Osteoblast (primary cell): Measurements from ENCODE around the gene WSCD2. TPM values are rescaled to one million over a fixed set of nuclear protein-coding genes. Genes with fewer than 3 reads are reported as not detected.

Experiments used
- DNase-seq: peaks from one replicate; pipeline ENCODE4 v3.0.0; 2011; ENCODE audit warnings: low spot score, mixed read lengths; ENCODE audit not compliant: insufficient read length; ENCODE audit errors: missing footprints
- H2AFZ ChIP-seq: 2 replicates; pipeline ENCODE4 v1.6.0; 2011; ENCODE audit warnings: mild to moderate bottlenecking, low read length
- H3K27ac ChIP-seq: 2 replicates; pipeline ENCODE4 v1.5.1; 2011; ENCODE audit warnings: mild to moderate bottlenecking, low read depth, low read length, moderate library complexity
- H3K27me3 ChIP-seq: 2 replicates; pipeline ENCODE4 v1.6.0; 2012; ENCODE audit warnings: mild to moderate bottlenecking, control low read depth, inconsistent platforms, low read length, moderate library complexity; ENCODE audit not compliant: insufficient read depth
- H3K36me3 ChIP-seq: 2 replicates; pipeline ENCODE4 v1.5.1; 2011; ENCODE audit warnings: mild to moderate bottlenecking, low read length, control low read depth, moderate library complexity; ENCODE audit not compliant: insufficient read depth
- H3K4me1 ChIP-seq: 2 replicates; pipeline ENCODE4 v1.5.1; 2011; ENCODE audit warnings: mild to moderate bottlenecking, low read length, control low read depth, moderate library complexity; ENCODE audit not compliant: insufficient read depth
- H3K4me2 ChIP-seq: 2 replicates; pipeline ENCODE4 v1.6.0; 2011; ENCODE audit warnings: mild to moderate bottlenecking, low read length; ENCODE audit not compliant: insufficient read depth
- H3K4me3 ChIP-seq: fragments of 200-600 bp; sonication (generic); 3 replicates; pipeline ENCODE4 v1.5.1; 2012; ENCODE audit warnings: mild to moderate bottlenecking, low read length, inconsistent platforms; ENCODE audit not compliant: insufficient read depth
- H3K79me2 ChIP-seq: 2 replicates; pipeline ENCODE4 v1.6.0; 2012; ENCODE audit warnings: mild to moderate bottlenecking, low read length, control low read depth, inconsistent platforms; ENCODE audit not compliant: insufficient read depth
- H3K9me3 ChIP-seq: 2 replicates; pipeline ENCODE4 v1.5.1; 2011; ENCODE audit warnings: low read depth, low read length, control low read depth
- H4K20me1 ChIP-seq: 2 replicates; pipeline ENCODE4 v1.6.0; 2012; ENCODE audit warnings: mild to moderate bottlenecking, low read length, control low read depth; ENCODE audit not compliant: insufficient read depth
- CTCF ChIP-seq: IDR thresholded peaks from 2 replicates; pipeline ENCODE4 v1.5.1; 2011; ENCODE audit warnings: mild to moderate bottlenecking, low read depth, low read length, moderate library complexity; ENCODE audit errors: extremely low read depth
- total RNA-seq: library from RNA; depleted of rRNA; stranded (reverse); fragments of >200 nt; gene quantifications from 2 replicates; pipeline ENCODE4 v1.2.3, GENCODE V29; 2012

WSCD2 gene
- total RNA-seq, 1 donor = 0.36 TPM

- no peak overlapping the region for H3K4me3 ChIP-seq
- H4K20me1 ChIP-seq = no peaks in the 10 kb centered on the region
- H3K27ac ChIP-seq = no peak overlapping the region
- no peaks in the 10 kb centered on the region for H3K9me3 ChIP-seq
- H3K4me1 ChIP-seq = no peaks in the 10 kb centered on the region
- no peak for DNase-seq
- no peak for TF ChIP-seq CTCF
- no peaks in the 10 kb centered on the region for H3K79me2 ChIP-seq
- no peaks in the 10 kb centered on the region for H3K36me3 ChIP-seq
- H2AFZ ChIP-seq = no peak overlapping the region
- no peak overlapping the region for H3K4me2 ChIP-seq
- peaks cover 4% of the 10 kb centered on the region for H3K27me3 ChIP-seq
Measured at GRCh38 chr12:108143144-108143543, 14.1 kb downstream of the WSCD2 start.

- no peak overlapping the region for H3K27ac ChIP-seq
- H3K36me3 ChIP-seq = no peaks in the 10 kb centered on the region
- TF ChIP-seq CTCF = no peak
- H3K79me2 ChIP-seq = no peaks in the 10 kb centered on the region
- no peaks in the 10 kb centered on the region for H3K4me1 ChIP-seq
- H3K9me3 ChIP-seq = no peaks in the 10 kb centered on the region
- H2AFZ ChIP-seq = no peak overlapping the region
- no peak overlapping the region for H3K4me3 ChIP-seq
- no peak overlapping the region for H3K4me2 ChIP-seq
- H4K20me1 ChIP-seq = no peaks in the 10 kb centered on the region
- H3K27me3 ChIP-seq = peaks cover 4% of the 10 kb centered on the region
- DNase-seq = no peak
Measured at GRCh38 chr12:108144080-108144479, 15.0 kb downstream of the WSCD2 start.

DNA sequence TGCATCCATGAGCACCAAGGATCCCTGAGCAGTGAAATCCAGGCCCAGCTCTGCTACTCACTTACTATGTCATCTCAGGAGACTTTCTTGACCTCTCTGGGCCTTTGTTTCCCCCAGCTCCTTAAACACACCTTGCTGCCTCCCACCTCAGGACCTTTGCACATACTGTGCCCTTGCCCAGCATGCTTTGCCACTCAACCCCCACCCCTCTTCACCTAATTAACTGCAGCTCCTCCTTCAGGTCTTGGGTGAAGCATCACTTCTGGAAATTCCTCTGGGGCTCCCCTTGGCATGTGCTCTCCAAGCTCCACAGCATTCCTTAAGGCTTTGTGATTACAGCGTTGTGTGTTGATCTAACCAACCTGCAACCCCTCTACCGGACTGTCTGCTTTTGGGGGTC lies 15.9 kb downstream of the WSCD2 start:
- Histone ChIP-seq H3K4me1 (no peaks in the 10 kb centered on the region), H3K4me3 (no peak overlapping the region), H3K79me2 (no peaks in the 10 kb centered on the region), H4K20me1 (no peaks in the 10 kb centered on the region), H3K4me2 (no peak overlapping the region), H3K36me3 (no peaks in the 10 kb centered on the region), H3K9me3 (no peaks in the 10 kb centered on the region), H3K27me3 (peaks cover 6% of the 10 kb centered on the region), H3K27ac (no peak overlapping the region), H2AFZ (no peak overlapping the region)
- no peak for DNase-seq
- no peak for TF ChIP-seq CTCF

- TF ChIP-seq CTCF = no peak
- DNase-seq = no peak
Measured at GRCh38 chr12:108146035-108146893, 17.2 kb downstream of the WSCD2 start.

More at GRCh38 chr12:108146035-108146893, 17.2 kb downstream of the WSCD2 start:
- Histone ChIP-seq H4K20me1 (no peaks in the 10 kb centered on the region), H2AFZ (no peak overlapping the region), H3K27me3 (peaks cover 4% of the 10 kb centered on the region), H3K4me3 (no peak overlapping the region), H3K27ac (no peak overlapping the region), H3K4me1 (no peaks in the 10 kb centered on the region), H3K9me3 (no peaks in the 10 kb centered on the region), H3K36me3 (no peaks in the 10 kb centered on the region), H3K4me2 (no peak overlapping the region), H3K79me2 (no peaks in the 10 kb centered on the region)
